CD4-positive, alpha-beta T cell treated with Interleukin-2 at 100 ng/mL for 4 hours (primary cell): ENCODE data around the gene HMGCS2.

Source experiments
- DNase-seq: peaks from one replicate; pipeline ENCODE4 v3.0.0-alpha.2; 2020; ENCODE audit warnings: low spot score

The HMGCS2 gene

DNA sequence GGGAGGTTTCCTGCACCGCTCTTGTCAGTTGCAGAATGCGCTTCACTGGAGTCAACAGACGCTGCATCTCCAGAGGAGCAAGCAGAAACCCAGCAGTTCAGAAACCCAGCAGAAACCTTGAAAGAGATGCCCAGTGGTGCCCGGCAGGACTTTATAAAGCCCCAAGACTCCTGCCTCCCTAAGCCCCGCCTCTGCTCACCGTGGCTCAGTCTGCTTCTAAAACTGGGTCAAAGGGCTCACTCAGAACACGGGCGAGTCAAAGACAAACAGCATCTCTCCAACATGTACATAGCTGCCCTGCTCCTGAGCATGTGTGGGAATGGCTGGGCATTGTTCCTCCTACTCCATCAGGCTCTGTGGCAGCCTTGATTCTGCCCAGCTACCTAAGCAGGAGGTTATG lies at the start of gene HMGCS2:
Gene HMGCS2, minus strand, starts transcription at position 128 of the 400 bp plus-strand sequence. Its CDS starts 61 bp downstream, at position 67.
- no peak for DNase-seq

DNA sequence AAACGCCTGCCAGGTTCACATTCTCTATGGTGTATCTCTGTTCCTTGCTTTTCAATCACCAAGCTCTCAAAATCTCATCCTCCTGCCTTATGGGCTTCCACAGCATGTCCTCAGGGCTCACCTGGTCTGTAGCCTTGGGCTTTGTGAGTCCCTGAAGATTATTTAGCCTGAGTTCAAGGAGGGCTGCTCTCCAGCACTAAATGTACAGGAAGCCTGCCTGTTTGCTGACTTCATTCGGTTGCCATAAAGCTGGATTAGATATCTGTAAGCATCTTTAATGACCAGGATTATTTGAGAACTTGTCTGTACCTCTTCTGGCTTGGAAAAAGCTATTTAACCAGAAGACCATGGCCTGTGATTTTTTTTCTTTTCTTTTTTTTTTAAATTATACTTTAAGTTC lies 49.5 kb upstream of the HMGCS2 start:
- no peak for DNase-seq

DNA sequence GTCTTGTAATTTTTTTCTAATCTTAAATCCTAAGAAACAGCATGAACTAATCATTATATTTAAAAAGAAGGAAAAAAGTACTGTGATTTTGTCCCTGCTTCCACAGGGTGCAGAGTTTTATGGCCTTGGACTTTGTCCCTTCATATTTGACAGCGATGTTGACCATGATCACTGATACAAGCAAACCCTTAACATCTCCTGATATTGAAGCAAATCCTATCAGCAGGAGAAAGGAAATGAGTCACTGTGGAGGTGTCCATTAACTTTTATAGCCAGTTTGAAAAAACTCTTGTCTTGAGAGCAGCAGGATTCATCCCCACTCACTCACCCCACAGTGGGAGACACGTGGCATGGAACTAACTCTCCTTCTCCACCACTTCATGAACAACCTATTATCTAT lies 47.7 kb upstream of the HMGCS2 start:
- no peak for DNase-seq

DNA sequence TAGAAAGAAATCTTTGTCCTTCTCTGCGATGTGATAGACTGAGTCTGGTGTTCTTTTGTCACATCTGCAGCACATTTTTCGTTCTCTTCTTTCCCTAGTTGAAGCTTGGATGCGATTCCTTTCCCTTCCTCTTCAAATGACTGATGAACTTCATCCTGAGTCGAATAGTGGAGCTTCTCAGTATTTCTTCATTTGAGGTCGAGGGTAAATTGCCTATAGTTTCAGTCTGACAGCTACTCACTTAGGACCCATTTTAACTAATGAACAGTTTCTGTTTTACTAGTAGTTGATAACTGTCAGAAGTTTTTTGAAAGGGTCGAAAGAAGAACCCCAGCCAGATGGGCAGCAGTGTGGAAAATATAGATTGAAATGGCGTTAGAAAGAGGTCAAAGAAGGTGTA lies 47.2 kb upstream of the HMGCS2 start:
- no peak for DNase-seq

DNA sequence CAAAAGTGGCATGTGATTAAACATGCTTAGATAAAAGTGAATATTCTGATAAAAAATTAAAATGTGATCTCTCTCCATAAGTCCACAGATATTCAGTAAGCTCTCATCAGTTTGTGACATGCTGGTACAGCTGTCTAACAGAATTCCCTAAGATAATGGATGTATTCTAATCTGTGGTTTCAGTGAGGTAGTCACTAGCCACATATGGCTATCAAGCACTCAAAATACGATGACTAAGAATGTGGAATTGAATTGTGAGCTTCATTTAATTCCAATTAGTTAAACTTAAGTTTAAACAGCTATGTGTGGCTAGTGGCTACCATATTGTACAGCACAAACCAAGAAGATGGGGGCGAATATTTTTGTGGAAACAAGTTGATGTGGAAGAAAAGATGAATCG lies 46.7 kb upstream of the HMGCS2 start:
- no peak for DNase-seq

DNA sequence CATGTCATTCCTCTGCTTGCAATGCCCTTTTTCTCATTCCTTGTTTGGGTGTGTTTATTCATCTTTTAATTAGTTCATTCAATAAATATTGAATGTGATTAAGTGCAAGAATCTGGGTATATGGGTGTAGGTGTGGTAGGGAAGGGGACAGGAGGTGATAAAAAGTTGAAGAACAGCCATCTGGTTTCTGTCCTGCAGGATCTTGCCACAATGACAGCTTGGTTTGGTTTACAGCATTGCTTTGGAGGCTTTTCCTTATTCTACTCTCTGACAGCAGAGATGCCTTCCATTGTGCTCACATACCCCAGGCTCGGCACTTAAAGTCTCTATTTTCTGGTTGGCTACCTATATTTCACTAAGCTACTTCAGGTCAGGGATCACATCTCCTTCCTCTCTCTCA lies 45.6 kb upstream of the HMGCS2 start:
- DNase-seq = no peak

DNA sequence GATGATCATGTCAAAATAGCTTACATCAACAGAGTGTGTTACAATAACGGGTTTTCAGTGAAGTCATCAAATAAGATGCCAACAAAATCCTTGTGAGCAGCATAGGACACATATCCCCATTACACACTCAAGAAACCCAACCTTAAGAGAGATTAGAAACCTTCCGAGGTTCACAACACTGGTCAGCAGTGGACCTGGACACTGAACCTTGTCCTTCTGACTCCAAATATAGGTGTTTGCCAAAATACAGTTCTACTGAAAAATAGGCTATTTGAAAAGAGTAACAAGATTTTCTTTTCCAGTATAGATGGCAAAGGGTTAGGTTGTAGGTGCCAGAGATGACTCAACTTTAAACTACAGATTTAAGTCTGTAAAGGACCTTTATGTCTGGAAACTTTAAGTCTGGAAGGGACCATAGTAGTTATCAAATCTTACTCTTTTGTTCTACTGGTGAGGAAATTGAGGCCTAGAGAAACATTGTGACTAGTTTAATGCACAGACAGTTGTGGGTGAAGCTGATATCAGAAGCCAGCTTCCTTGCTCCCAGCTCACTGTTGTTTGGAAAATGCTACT lies 43.4 kb upstream of the HMGCS2 start:
- DNase-seq = no peak

DNA sequence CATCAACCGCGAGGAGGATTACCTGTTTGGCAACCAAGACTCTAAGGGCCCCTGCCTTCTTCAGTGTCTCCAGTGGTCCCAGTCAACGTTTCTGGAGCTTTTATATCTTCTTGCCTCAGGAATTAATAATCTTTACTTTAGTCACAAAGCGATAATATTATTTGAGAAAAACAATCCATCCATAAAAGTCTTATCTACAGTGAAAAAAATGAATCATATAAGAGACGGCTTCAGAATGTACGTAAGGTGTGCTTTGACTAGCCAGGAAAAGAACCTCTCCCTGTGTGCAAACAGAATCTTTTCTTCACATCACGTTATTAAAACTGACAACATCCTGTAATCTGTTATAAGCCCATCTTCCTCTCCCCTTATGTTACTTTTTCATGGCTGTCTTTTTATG lies 42.7 kb upstream of the HMGCS2 start, which contains the start of gene REG4:
Gene REG4, minus strand, starts transcription at position 74 of the 400 bp plus-strand sequence. CDS start 2,691 bp downstream, outside the sequence.
- no peak for DNase-seq

DNA sequence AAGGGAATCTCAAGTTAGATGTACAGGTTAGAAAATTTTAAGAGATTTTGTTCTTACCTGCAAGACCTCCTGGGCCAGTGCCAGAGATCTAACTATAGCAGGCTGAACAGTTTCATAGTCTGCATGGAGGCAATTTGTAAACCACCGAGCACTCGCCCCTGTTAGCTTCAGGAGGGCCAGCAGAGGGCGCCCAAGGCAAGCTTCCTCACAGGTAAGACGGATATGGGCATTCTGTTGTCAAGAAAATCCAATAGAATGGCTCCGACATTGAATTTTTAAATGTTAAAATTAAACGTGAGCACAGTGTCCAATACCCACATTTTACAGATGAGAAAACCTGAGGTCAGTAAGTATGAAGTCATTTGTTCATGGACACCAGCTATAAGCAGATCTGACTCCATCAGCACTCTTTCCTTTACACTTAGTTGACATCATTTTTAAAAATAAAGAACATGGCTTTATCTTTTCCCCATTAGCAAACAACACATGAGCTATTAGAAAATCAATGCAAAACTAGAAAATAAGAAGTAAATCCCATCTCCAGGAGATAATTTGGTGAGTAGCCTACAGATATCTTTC lies 40.4 kb upstream of the HMGCS2 start:
- DNase-seq = peak; percentile 54

DNA sequence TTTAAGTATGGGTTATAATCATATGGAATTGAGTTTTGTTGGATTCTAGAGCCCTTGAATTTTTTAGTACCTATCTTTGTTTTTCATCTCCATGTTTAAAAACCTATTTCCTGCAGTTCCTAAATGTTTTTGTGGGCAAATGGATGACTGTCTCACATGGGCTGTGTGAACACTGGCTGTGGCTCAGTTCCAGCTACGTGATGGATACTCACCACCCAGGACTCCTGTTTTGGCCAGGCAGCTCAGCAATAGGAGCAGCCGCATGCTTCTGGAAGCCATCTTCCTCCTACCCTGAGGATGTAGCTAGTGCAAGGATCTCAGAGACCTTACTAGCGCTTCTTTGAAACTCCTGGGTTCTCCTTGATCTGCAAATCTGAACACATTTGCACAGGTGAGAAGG lies 39.8 kb upstream of the HMGCS2 start:
- DNase-seq = no peak

DNA sequence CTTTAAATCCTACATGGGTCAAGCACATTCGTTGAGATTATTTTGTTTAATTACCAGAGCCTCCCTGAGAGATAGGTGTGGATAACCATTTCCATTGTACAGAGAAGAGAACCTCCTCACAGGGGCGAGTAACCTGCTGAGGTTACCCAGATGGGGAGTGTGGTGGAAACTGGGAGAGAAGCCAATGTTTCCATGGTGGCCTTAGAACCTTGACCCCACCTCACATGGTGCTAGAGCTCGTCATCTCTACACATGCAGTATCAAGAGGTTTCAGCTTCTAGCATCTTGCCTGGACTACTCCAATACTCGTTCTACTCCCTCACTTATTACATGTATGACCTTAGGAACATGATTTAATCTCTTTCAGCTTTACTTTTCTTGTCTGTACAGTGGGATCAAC lies 37.8 kb upstream of the HMGCS2 start:
- no peak for DNase-seq

DNA sequence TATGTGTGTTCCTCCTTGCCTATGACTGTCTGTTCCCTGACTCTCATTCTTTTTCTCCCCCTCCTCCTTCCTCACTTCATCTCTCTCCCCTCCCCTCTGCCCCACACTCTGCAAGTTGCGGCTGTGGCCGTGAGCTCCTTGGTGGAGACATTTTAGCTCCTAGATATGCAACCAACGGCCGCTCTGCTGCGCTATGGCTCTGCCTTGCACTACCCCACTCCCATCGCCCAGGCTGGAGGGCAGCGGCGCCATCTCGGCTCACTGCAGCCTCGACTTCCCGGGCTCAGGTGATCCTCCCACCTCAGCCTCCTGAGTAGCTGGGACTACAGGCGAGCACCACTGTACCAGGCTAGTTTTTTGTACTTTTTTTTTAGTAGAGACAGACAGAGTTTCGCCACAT lies 37.0 kb upstream of the HMGCS2 start:
- DNase-seq = no peak

DNA sequence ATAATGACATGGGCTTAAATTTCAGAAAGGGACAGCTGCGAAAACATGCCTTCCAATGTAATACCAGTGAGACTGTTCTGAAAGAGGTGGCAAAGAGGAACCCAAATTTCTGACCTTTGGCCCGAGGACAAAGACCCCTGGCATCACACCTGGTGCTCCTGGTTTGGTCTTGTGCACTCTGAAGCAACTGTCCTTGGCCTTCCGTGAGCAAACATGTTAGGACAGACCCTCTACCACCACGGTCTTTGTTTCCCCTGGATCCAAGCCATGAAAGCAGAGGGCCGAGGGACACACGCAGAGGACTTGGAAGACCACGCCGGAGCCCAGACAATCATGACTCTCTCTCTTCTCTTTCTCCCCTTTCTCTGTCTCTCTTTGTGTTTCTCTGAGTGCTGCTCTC lies 36.5 kb upstream of the HMGCS2 start:
- no peak for DNase-seq

DNA sequence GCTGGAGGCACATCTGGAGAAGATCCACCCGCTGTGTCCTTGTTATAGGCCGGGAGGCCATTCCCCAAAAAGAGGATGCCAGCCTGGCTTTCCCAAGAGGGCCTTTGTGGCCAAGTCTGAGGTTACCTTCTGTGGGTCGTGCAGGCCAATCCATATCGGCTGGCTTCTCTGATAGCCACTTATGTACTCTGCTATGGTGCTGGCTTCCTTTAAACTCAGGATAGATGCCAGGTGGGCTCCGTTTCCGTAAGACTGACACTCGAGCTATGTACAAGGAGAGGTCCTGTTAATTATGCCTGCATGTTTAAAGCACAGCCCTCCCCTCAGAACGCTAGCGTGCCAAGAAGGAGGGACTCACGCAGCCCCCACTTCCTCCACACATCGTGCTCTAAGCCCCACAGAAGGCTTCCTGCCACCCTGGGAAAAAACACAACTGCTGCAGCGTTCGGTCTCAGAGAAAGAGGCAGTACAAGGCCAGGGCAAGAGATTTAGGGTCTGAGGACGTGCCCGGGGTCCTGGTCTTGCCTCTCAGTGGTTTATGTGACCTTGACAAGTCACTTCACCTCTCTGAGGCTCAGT lies 31.0 kb upstream of the HMGCS2 start:
- no peak for DNase-seq

DNA sequence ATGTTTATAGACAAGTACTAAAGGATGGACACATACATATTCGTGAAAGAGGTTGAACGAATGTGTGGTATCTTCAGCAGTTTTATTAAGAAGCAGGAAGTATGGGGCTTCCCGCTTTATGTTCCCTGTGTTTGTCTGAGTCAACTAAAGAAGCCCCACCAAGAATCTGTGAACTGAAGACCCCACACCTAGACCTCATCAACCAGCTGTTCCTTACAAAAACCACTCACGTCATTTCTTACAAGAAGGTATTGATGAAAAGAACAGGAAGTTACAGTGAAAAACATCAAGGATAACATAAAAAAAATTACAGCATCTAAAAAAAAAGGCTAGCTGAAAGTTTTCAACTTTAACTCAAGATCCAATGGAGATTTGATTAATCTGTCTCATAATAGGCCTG lies 30.3 kb upstream of the HMGCS2 start:
- no peak for DNase-seq

DNA sequence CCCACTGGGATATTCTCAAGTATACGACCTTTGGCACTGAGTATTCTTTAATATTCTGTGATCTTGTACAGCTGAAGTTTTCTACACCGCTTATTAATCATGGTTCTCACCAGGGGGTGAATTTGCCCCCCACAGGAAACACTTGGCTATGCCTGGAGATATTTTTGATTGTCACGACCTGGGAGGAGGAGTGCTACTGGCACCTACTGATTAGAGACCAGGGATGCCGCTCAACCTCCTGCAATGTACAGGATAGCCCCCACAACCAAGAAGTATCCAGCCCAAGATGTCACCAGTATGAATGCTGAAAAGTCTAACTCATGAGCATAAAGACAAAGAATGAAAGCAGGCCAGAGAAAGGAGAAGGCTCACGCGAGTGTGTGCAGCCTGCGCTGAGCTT lies 28.9 kb upstream of the HMGCS2 start:
- DNase-seq = no peak

DNA sequence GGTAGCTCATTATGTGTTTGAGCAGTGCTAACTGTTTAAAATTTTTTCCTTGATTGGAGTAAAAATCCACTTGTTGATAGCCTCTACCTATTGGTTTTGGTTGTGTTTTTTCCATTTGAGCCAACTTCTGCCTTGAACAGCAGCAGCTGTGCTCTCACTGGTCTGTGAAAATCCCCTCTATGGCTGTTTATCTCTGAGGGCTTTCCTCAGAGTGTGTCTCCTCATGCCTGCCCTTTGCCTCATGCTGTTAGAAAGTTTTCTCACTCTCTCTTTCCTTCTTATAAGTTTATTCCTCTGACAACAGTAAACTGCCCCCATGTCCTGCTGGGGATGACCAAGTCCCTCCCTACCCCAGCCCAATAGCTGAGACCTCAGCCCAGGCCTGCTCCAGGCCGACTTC lies 28.5 kb upstream of the HMGCS2 start:
- DNase-seq = no peak

DNA sequence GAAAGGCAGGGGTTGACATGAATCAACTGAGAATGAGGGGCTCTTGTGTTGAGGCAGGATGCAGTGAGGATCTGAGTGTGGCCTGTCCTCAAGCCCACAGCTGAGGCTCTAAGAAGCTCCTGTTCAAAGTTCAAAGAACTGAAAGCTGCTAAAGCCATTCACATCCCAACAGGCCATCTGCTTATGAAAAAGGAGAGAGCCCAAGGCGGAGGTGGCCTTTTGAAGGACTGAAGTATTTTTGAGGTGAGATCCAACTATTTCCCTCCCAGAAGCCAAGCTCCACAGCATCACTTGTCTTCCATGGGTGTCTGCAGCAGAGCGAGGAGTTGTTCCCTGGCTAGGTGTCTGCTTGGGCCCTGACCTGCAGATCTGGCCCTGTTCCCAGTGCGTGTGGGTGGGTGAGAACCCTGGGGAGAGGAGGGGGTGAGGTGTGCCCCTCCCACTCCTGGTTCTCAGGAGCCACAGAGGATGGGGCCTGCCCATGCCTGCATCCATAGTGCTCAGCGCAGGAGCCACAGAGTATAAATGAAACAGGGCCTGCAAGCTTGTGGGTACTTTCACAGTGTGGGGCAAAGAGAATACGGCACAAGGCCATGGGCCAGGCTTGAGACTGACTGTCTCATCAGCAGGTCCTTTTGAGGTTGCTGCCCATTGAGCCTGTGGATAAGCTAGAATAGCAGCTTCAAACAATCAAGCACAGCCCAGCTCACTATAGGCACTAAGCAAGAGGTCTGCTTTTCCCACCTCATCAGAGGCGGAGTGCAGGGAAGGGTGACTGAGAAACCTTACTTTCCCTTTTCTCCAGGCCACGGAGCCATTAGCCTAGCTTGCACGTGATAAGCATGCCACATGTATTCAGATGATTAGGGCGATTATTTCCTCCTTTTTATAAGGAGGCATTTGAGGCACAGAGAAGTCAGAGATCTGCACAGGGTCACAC lies 26.8 kb upstream of the HMGCS2 start:
- DNase-seq = no peak

DNA sequence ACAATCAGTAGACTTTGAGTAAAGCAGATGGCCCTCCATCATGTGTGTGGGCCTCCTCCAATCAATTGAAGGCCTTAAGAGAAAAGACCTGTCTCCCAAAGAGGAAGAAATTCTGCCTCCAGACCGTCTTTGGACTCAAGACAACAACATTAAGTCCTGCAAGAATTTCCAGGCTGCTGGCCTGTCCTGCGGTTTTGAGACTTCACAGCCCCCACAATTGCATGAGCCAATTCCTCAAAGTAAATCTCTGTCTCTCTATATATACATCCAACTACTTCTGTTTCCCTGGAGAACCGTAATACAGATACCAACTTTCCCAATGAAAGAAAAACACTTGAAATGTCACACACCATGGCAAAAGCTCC lies 26.2 kb upstream of the HMGCS2 start:
- DNase-seq = no peak

DNA sequence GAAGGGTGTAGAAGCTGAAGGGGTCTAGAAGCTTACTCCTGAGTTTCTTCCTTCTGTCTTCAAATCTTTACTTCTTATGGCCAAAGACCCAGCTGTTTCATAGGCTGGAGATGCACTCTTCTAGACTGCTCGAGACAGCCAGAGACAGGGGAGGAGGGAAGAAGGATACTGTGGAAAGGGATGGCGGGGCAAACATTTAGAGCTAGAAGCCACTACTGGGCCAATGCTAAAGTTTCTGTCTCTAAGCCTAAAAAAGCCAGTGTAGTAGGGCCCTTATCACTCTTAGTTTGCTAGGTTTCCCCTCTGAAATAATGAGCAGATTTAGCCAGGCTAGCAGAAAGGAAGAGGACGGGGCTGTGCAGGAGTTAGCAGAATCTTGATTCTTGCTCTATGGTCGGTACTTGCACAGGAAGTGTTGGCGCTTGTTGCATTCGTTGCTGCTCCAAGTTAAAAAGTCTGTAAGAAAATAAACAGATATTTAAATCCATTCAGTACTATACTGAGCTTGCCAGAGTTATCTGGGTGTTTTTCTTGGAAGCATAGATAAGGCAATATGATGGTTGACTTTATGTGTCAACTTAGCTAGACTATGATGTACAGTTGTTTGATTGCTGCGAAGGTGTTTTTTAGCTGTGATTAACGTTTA lies 25.6 kb upstream of the HMGCS2 start:
- no peak for DNase-seq

DNA sequence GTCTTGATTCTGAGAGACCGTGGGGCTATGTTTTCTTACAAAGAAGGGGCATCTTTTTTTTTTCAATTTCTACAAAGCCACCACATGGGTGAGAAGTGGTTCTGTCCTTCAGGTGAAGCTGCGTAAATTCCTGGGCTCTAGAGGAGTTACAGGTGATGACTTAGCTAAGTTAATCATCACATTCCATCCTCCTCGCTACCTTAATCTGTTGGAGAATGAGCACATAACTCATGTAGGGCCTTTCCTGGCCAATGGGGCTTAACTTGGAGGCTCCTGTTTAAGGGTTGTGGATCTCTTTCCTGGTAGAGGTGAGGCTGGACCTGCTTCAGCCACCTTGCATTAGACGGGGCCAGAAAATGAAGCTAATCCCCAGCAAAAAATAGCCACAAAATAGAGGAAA lies 22.7 kb upstream of the HMGCS2 start:
- no peak for DNase-seq

DNA sequence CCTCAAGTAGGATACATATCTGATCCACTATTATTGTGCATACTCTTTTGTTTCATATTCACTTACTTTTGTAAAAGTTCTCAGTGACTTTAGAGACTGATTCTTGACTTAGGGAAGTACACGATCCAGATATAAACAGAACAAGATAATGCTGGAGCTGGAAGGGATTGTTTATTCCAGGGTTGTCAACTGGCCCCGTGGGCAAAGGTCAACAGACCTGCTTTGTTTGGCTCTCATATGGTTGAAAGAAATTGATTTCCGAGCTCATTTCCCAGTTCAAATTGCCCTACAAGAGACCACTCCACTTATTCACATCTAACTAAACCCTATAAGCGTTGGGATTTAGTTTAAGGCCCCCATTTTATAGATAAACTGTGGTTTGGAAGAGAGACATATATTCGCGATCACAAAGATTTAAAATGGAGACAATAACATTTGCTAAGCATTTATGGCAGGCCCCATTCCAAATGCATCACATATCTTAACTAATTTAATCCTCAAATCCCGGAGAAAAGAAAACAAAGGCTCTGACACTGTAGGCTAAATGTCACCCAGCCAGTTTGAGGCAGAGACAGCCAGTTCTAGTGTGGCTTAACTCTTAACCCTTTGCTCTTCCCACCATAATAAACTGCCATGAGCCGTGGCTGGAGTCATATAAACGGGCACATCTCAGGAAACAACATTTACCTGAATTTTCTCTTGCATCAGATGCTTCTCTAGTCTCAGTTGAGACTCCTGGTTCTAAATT lies 21.9 kb upstream of the HMGCS2 start:
- no peak for DNase-seq
